ENCODE results near the gene GUCY1A2.

- TF ChIP-seq CTCF (IDR thresholded peaks at IDR 0.05) (no peak), POLR2A (IDR thresholded peaks at IDR 0.05) (no peak)
Observed at GRCh38 chr11:106708348-106708747, 309.9 kb downstream of the GUCY1A2 start.
